Ovary (tissue), 9 donors: ENCODE data around the gene RNF5. TPM values are rescaled to one million over a fixed set of nuclear protein-coding genes. Genes with fewer than 3 reads are reported as not detected.

ENCODE experiments used
- DNase-seq, 5 donors: peaks; one replicate each; pipeline ENCODE4 v3.0.0-alpha.2; 2019 to 2020
- H3K27ac ChIP-seq, 2 donors: fragments of 200-600 bp; one replicate each; pipeline versions ENCODE4 v1.5.1 to v1.8.0; 2019 to 2022
- H3K27me3 ChIP-seq: fragments of 200-600 bp; one replicate; pipeline ENCODE4 v1.8.0; 2022
- H3K36me3 ChIP-seq: fragments of 200-600 bp; sonication (generic); one replicate; pipeline ENCODE4 v1.5.1; 2019
- H3K4me1 ChIP-seq: one replicate; pipeline ENCODE4 v1.8.1; 2013; ENCODE audit warnings: mild to moderate bottlenecking, moderate library complexity; ENCODE audit not compliant: insufficient read depth
- H3K4me3 ChIP-seq: fragments of 200-600 bp; sonication (generic); one replicate; pipeline ENCODE4 v1.5.1; 2017
- H3K9me3 ChIP-seq, 2 donors: fragments of 200-600 bp in 1 of 2; sonication (generic) in 1 of 2; one replicate each; pipeline versions ENCODE4 v1.5.1 to v1.8.1; 2013 to 2019; ENCODE audit warnings: mild to moderate bottlenecking in 1 of 2, moderate library complexity in 1 of 2
- EP300 ChIP-seq: sonication (generic); formaldehyde crosslinking; IDR thresholded peaks from one replicate; pipeline ENCODE4 v1.6.1; 2017; ENCODE audit warnings: antibody characterized with exemption
- POLR2A ChIP-seq: fragments of 450-650 bp; IDR thresholded peaks from one replicate; pipeline ENCODE4 v1.6.1; 2017; ENCODE audit warnings: antibody characterized with exemption, mild to moderate bottlenecking, moderate library complexity
- WGBS, 3 donors: extraction: QIAGEN DNeasy Blood & Tissue Kit in 1 of 3; methylation state at CpG; one replicate each; pipeline versions ENCODE4 v1.1.5 to v1.1.7; 2013 to 2017; 5-methylcytosine and 5-hydroxymethylcytosine counted together
- intact Hi-C, 4 donors: fragments of 100-400 bp; cut with DNase I; formaldehyde crosslinking; loops; one replicate each; pipeline versions ENCODE4 v1.11.0 to v1.15.1; 2022 to 2023
- microRNA-seq, 3 donors: library from miRNA; unstranded; fragments of <30 nt; microRNA quantifications; one replicate each; pipeline versions ENCODE4 to v1.2.0, GENCODE V29; 2019 to 2020
- polyA plus RNA-seq, 2 donors: library from polyadenylated mRNA; stranded (reverse); fragments of 200-250 nt in 1 of 2; fragments of 350-450 nt in 1 of 2; fragmentation: Illumina TruSeq in 1 of 2; extraction: RNeasy Lipid Tissue Mini Kit (QIAGEN cat#74804) in 1 of 2; gene quantifications; one replicate each; pipeline ENCODE4 v1.2.3, GENCODE V29; 2013 to 2014
- small RNA-seq: library from RNA; depleted of rRNA; stranded (forward); fragments of <200 nt; gene quantifications from one replicate; pipeline ENCODE3, GENCODE V24; 2016
- total RNA-seq, 7 donors: library from RNA; depleted of rRNA in 2 of 7; stranded (reverse); fragments of >200 nt in 2 of 7; fragmentation: NEBNext Ultra II Directional in 3 of 7; extraction: Animal tissue kit (Norgen Biotek cat#: 25700) in 3 of 7; gene quantifications; one replicate each; pipeline versions ENCODE4 v1.1.0 to v1.2.4, GENCODE V29; 2016 to 2023
- TF ChIP-seq, protein P1 (sequence below), 3 donors: fragments of 450-650 bp in 2 of 3; fragments of 200-600 bp in 1 of 3; IDR thresholded peaks; one replicate each; pipeline versions ENCODE4 v1.5.1 to v1.8.0; 2016 to 2022; ENCODE audit warnings: antibody characterized with exemption in 3 of 3, mild to moderate bottlenecking in 1 of 3
- donor health status: DM: no; HTN: no; CAD: no; lungs with moderate emphysema.
- donor health status: DM: no; HTN: no; CAD: no.
- donor health status: Bipolar disorder and iron deficiency.
- donor health status: DM: yes; HTN: yes; CAD: no.
- donor health status: DM: no; HTN: no; CAD: no.
- donor health status: DM: yes; HTN: yes; CAD: no.

RNF5 gene
- total and polyA plus RNA-seq, 9 donors: 49.2 to 103 (median 78.5) TPM

DNA sequence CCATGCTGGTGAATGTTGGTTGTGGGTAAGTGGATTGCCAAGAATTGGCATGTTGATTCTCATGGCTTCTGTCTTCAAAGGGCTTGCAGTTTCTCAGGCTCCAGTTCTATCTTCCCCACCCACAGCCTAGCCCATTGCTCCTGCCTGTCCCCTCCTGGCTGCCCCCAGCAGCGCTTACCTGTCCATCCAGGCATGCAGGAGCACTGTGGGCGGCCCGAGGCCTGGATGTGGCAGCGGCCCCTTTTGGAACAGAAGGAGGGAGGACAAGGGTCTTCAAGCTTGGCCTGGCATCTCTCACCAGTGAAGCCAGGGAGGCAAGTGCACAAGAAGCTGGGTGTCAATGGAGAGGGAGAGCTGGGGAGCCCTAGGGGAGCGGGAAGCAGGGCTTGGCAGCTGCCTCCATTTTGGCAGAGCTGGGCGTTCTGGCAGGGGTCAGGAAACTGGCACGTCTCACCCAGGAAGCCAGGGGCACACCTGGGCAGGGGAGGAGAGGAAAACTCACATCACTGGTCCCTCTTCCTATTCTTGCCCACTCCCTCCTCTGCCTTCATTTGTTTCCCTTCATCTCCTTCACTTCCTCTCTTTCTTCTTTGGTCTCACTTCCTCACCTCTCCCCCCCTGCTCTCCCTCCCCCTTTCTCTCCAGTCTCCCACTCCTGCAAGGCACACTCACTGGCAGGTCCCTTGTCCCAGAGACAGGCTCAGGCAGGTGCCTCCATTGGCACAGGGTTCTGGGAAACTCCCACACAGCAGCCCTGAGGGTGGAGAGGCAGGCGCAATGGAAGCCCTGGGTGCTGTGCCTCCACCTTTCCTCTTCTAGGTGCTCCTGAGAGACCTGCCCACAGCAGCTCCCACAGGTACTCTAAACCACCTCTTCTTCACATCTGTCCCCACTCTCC is 44.4 kb downstream of the RNF5 start:
- H3K4me3 ChIP-seq: no peak overlapping the region
- WGBS, 3 donors: 83 to 88% (median 85%) methylated on average over 8 of the region's 8 CpGs
- intact Hi-C loops: no loop called here
- no peak for DNase-seq
- H3K36me3 ChIP-seq: no peaks in the 10 kb centered on the region
- H3K27ac ChIP-seq: no peak overlapping the region
- H3K9me3 ChIP-seq: no peaks in the 10 kb centered on the region
- no peak for TF ChIP-seq EP300
- TF ChIP-seq, protein P1, sequence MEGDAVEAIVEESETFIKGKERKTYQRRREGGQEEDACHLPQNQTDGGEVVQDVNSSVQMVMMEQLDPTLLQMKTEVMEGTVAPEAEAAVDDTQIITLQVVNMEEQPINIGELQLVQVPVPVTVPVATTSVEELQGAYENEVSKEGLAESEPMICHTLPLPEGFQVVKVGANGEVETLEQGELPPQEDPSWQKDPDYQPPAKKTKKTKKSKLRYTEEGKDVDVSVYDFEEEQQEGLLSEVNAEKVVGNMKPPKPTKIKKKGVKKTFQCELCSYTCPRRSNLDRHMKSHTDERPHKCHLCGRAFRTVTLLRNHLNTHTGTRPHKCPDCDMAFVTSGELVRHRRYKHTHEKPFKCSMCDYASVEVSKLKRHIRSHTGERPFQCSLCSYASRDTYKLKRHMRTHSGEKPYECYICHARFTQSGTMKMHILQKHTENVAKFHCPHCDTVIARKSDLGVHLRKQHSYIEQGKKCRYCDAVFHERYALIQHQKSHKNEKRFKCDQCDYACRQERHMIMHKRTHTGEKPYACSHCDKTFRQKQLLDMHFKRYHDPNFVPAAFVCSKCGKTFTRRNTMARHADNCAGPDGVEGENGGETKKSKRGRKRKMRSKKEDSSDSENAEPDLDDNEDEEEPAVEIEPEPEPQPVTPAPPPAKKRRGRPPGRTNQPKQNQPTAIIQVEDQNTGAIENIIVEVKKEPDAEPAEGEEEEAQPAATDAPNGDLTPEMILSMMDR (IDR thresholded peaks at IDR 0.05): no peak
- no peak for TF ChIP-seq POLR2A
- H3K27me3 ChIP-seq: no peaks in the 10 kb centered on the region
- no peaks in the 10 kb centered on the region for H3K4me1 ChIP-seq

DNA sequence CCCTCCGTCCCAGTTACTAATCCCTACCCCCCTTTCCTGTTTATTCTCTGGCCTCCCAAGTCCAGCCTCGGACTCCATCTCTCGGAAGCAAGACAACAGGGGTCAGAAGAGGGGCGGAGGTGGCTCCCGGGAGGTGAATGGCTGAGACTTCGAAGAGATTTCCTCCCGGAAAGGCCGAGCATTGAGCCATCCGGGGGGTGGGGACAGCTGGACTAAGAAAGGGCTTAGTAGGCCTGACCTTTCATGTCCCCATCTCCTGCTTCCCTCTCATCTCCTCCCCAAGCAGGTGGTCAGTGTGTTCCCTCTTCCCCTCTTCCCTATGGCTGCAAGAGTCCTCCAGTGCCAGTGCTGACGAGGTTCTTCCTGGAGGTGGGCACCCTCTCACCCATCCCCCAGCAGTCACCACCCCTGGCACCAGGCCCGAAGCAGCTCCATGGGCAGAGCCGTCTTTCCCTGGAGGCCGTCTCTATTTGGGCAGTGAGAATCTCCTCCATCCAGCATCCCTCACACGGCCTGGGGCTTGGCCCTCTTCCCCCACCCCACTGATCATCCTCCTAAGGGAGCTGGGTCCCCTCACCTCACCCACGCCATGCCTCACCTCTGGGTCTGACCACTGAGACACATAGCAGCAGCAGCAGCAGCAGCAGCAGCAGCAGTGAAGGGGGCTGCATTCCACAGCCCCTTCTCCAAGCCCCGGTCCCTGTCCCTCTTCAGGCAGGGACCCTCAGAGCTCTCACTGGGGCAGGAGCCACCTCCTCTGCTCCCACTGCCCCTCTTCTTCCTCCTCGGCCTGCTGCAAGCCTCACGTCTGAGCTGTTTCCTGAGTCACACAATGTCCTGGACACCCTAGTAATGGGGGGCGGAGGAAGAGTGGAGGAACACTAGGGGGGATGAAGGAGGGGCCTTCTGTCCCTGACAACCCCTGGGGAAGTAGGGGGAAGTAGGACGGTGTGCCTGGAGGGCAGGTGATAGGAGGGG is 45.3 kb downstream of the RNF5 start, which contains the start of gene NOTCH4:
TSS of gene NOTCH4 (minus strand) at position 810 of the 978 bp plus-strand sequence. CDS start at position 671, 139 bp downstream.
- DNase-seq: no peak
- intact Hi-C loops: no loop called here
- Histone ChIP-seq H3K27ac (no peak within 1 kb of the TSS), H3K36me3 (no peaks in the 10 kb centered on the region), H3K9me3 (no peaks in the 10 kb centered on the region), H3K4me1 (no peaks in the 10 kb centered on the region), H3K27me3 (no peaks in the 10 kb centered on the region), H3K4me3 (no peak within 1 kb of the TSS)
- 58 to 60% (median 58%) methylated on average over 20 of the region's 20 CpGs for WGBS, 3 donors
- TF ChIP-seq, protein P1 (IDR thresholded peaks at IDR 0.05): no peak
- TF ChIP-seq POLR2A: no peak

DNA sequence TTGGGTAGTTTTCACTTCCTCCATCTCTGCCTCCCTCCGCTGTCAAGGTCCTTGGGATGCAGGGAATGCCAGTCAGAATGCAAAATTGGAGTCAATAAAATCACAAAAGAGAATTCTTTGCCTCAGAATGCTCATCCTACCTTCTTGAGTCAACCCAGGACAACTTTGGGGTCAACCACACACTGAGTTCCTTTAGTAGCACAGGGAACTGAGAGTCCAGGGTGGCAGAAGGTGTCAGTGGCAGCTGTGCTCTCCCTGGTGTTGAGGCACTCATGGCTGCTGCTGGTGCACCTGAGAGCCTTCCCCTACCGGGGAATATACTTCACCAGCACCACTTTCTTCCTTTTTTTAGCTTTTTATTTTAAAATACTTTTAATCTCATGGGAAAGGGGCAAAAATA is 46.5 kb downstream of the RNF5 start:
- H3K27me3 ChIP-seq: no peaks in the 10 kb centered on the region
- no peak for DNase-seq
- no peaks in the 10 kb centered on the region for H3K36me3 ChIP-seq
- H3K4me1 ChIP-seq: no peaks in the 10 kb centered on the region
- H3K27ac ChIP-seq: no peak overlapping the region
- no peaks in the 10 kb centered on the region for H3K9me3 ChIP-seq
- H3K4me3 ChIP-seq: no peak overlapping the region
- intact Hi-C loops: no loop called here
- WGBS, 3 donors: 57 to 76% (median 75%) methylated on average over 2 of the region's 2 CpGs
- no peak for TF ChIP-seq POLR2A

DNA sequence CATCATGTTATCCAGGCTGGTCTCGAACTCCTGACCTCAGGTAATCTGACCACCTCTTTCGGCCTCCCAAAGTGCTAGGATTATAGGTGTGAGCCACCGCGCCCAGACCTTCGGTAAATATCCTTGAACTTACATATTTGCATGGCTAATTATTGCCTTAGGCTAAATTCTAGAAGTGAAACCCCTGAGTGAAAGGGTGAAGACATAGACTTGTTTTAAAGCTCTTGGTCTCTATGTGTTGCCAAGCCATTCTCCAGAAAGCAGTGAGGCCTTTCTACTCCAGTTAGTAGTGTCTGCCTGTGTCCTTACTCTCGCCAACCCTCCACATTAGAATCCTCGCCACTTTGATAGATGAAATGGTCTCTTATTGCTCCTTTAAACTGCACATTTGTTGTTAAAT is 48.2 kb downstream of the RNF5 start:
- H3K4me1 ChIP-seq: no peaks in the 10 kb centered on the region
- no peak for DNase-seq
- intact Hi-C loops: no loop called here
- no peak overlapping the region for H3K27ac ChIP-seq
- 91 to 96% (median 95%) methylated on average over 7 of the region's 7 CpGs for WGBS, 3 donors
- H3K27me3 ChIP-seq: no peaks in the 10 kb centered on the region
- no peaks in the 10 kb centered on the region for H3K36me3 ChIP-seq
- no peak for TF ChIP-seq POLR2A
- TF ChIP-seq EP300: no peak
- TF ChIP-seq, protein P1 (IDR thresholded peaks at IDR 0.05): no peak
- no peaks in the 10 kb centered on the region for H3K9me3 ChIP-seq
- no peak overlapping the region for H3K4me3 ChIP-seq

Small RNAs within 50 kb of the gene (microRNA-seq; reads per million reads assigned to microRNA genes)
- gene MIR6721: 0 to 0.18 (median 0) reads per million in 3 donors
- 0 to 0.32 (median 0) reads per million in 3 donors for gene MIR6833

Small RNAs within 50 kb of the gene (small RNA-seq; reads per million reads assigned to genes)
- gene AL662884.1 (not detected), gene MIR6833 (not detected)

Other genes with a start within 250 kb of the RNF5 start
- 100 to 1,000 TPM in 1 of 7 donors, 10 to 100 TPM in 6; 11.3 to 231 (median 23.8) TPM for gene CFB, start 232.3 kb upstream of the RNF5 start, total RNA-seq
- gene CFB, start 232.3 kb upstream of the RNF5 start, polyA plus RNA-seq: 10 to 100 TPM; 19.1 to 20.4 TPM
- gene NELFE, start 219.4 kb upstream of the RNF5 start, total RNA-seq: 10 to 100 TPM; 59.2 to 75.0 (median 65.8) TPM
- 10 to 100 TPM; 54.8 to 84.5 TPM for gene NELFE, start 219.4 kb upstream of the RNF5 start, polyA plus RNA-seq
- gene SKIC2, start 219.2 kb upstream of the RNF5 start, total RNA-seq: 10 to 100 TPM; 37.2 to 59.4 (median 51.5) TPM
- 10 to 100 TPM; 24.6 to 36.3 TPM for gene SKIC2, start 219.2 kb upstream of the RNF5 start, polyA plus RNA-seq
- 10 to 100 TPM; 22.3 to 42.8 (median 26.7) TPM for gene DXO, start 206.3 kb upstream of the RNF5 start, total RNA-seq
- gene DXO, start 206.3 kb upstream of the RNF5 start, polyA plus RNA-seq: 10 to 100 TPM; 11.7 to 29.3 TPM
- 1,000 to 10,000 TPM in 1 of 7 donors, 100 to 1,000 TPM in 6; 147 to 1,617 (median 248) TPM for gene C4A, start 196.3 kb upstream of the RNF5 start, total RNA-seq
- 100 to 1,000 TPM; 114 to 324 TPM for gene C4A, start 196.3 kb upstream of the RNF5 start, polyA plus RNA-seq
- gene C4B, start 163.6 kb upstream of the RNF5 start, total RNA-seq: 1,000 to 10,000 TPM in 1 of 7 donors, 100 to 1,000 TPM in 6; 163 to 1,673 (median 271) TPM
- 100 to 1,000 TPM in 1 of 2 donors, 10 to 100 TPM in 1; 97.4 to 326 TPM for gene C4B, start 163.6 kb upstream of the RNF5 start, polyA plus RNA-seq
- gene CYP21A2, start 140.0 kb upstream of the RNF5 start, total RNA-seq: 10 to 100 TPM in 1 of 7 donors, 1 to 10 TPM in 6; 2.4 to 21.7 (median 8.8) TPM
- gene CYP21A2, start 140.0 kb upstream of the RNF5 start, polyA plus RNA-seq: 1 to 10 TPM; 1.9 to 4.8 TPM
- gene TNXB, start 69.1 kb upstream of the RNF5 start, total RNA-seq: 100 to 1,000 TPM in 6 of 7 donors, 10 to 100 TPM in 1; 58.5 to 334 (median 205) TPM
- 100 to 1,000 TPM in 1 of 2 donors, 10 to 100 TPM in 1; 13.3 to 114 TPM for gene TNXB, start 69.1 kb upstream of the RNF5 start, polyA plus RNA-seq
- 100 to 1,000 TPM in 1 of 7 donors, 10 to 100 TPM in 6; 27.8 to 100 (median 84.5) TPM for gene ATF6B, start 50.2 kb upstream of the RNF5 start, total RNA-seq
- gene ATF6B, start 50.2 kb upstream of the RNF5 start, polyA plus RNA-seq: 10 to 100 TPM; 37.9 to 70.3 TPM
- gene FKBPL, start 48.1 kb upstream of the RNF5 start, total RNA-seq: 1 to 10 TPM; 1.7 to 4.6 (median 4.1) TPM
- 1 to 10 TPM; 4.2 to 5.5 TPM for gene FKBPL, start 48.1 kb upstream of the RNF5 start, polyA plus RNA-seq
- 10 to 100 TPM in 5 of 7 donors, 1 to 10 TPM in 2; 2.4 to 44.1 (median 28.0) TPM for gene PRRT1, start 26.5 kb upstream of the RNF5 start, total RNA-seq
- gene PRRT1, start 26.5 kb upstream of the RNF5 start, polyA plus RNA-seq: 10 to 100 TPM; 16.3 to 27.7 TPM
- 10 to 100 TPM; 33.5 to 63.9 (median 43.9) TPM for gene PPT2, start 24.3 kb upstream of the RNF5 start, total RNA-seq
- 10 to 100 TPM; 34.4 to 53.1 TPM for gene PPT2, start 24.3 kb upstream of the RNF5 start, polyA plus RNA-seq
- gene EGFL8, start 13.8 kb upstream of the RNF5 start, total RNA-seq: 10 to 100 TPM; 11.8 to 47.3 (median 36.8) TPM
- gene EGFL8, start 13.8 kb upstream of the RNF5 start, polyA plus RNA-seq: 10 to 100 TPM; 29.8 to 36.7 TPM
- gene AGPAT1, start 2.3 kb upstream of the RNF5 start, total RNA-seq: 10 to 100 TPM; 29.6 to 82.4 (median 60.6) TPM
- gene AGPAT1, start 2.3 kb upstream of the RNF5 start, polyA plus RNA-seq: 10 to 100 TPM; 53.5 to 75.7 TPM
- gene AGER, start 5.8 kb downstream of the RNF5 start, total RNA-seq: 10 to 100 TPM in 1 of 7 donors, 1 to 10 TPM in 6; 3.4 to 12.8 (median 8.1) TPM
- gene AGER, start 5.8 kb downstream of the RNF5 start, polyA plus RNA-seq: 1 to 10 TPM; 5.1 to 5.9 TPM
- 100 to 1,000 TPM in 4 of 7 donors, 10 to 100 TPM in 3; 39.3 to 110 (median 100) TPM for gene PBX2, start 11.8 kb downstream of the RNF5 start, total RNA-seq
- gene PBX2, start 11.8 kb downstream of the RNF5 start, polyA plus RNA-seq: 10 to 100 TPM; 74.0 to 75.5 TPM
- gene GPSM3, start 14.2 kb downstream of the RNF5 start, total RNA-seq: 1 to 10 TPM; 3.1 to 8.4 (median 4.7) TPM
- 1 to 10 TPM; 5.4 to 8.7 TPM for gene GPSM3, start 14.2 kb downstream of the RNF5 start, polyA plus RNA-seq
- gene NOTCH4, start 45.7 kb downstream of the RNF5 start, total RNA-seq: 10 to 100 TPM in 4 of 7 donors, 1 to 10 TPM in 3; 7.2 to 19.1 (median 10.7) TPM
- gene NOTCH4, start 45.7 kb downstream of the RNF5 start, polyA plus RNA-seq: 10 to 100 TPM; 12.4 to 21.2 TPM
- gene TSBP1, start 193.5 kb downstream of the RNF5 start, total RNA-seq: not detected
- gene TSBP1, start 193.5 kb downstream of the RNF5 start, polyA plus RNA-seq: not detected
- gene BTNL2, start 228.8 kb downstream of the RNF5 start, total RNA-seq: not detected
- not detected for gene BTNL2, start 228.8 kb downstream of the RNF5 start, polyA plus RNA-seq